Aorta (tissue), 5 donors: Measurements from ENCODE around the gene SSC5D. TPM values are rescaled to one million over a fixed set of nuclear protein-coding genes. Genes with fewer than 3 reads are reported as not detected.

Experiments
- ATAC-seq: fragments of 200-7000 bp; cut with Tn5 transposase; one replicate; pipeline ENCODE4 v1.9.1; 2022; ENCODE audit warnings: moderate library complexity; ENCODE audit not compliant: low FRiP score
- DNase-seq, 2 donors: peaks; one replicate each; pipeline ENCODE4 v3.0.0-alpha.2; 2020
- H3K27ac ChIP-seq, 2 donors: one replicate each; pipeline ENCODE4 v1.5.1; 2013; ENCODE audit warnings: low read length in 2 of 2, mild to moderate bottlenecking in 2 of 2, moderate library complexity in 2 of 2, control low read depth in 1 of 2, inconsistent platforms in 1 of 2, low read depth in 1 of 2
- H3K27me3 ChIP-seq, 2 donors: one replicate each; pipeline ENCODE4 v1.6.1; 2013; ENCODE audit warnings: control low read depth in 1 of 2, low read length in 1 of 2, mild to moderate bottlenecking in 1 of 2, moderate library complexity in 1 of 2; ENCODE audit not compliant: insufficient read depth in 2 of 2, control insufficient read depth in 1 of 2
- H3K36me3 ChIP-seq, 2 donors: one replicate each; pipeline ENCODE4 v1.6.1; 2013; ENCODE audit warnings: control low read depth in 1 of 2, low read length in 1 of 2, mild to moderate bottlenecking in 1 of 2; ENCODE audit not compliant: insufficient read depth in 2 of 2, control insufficient read depth in 1 of 2
- H3K4me1 ChIP-seq, 2 donors: one replicate each; pipeline ENCODE4 v1.6.1; 2013; ENCODE audit warnings: low read length in 2 of 2, control low read depth in 1 of 2, mild to moderate bottlenecking in 1 of 2, moderate library complexity in 1 of 2; ENCODE audit not compliant: insufficient read depth in 2 of 2, control insufficient read depth in 1 of 2
- H3K4me3 ChIP-seq, 2 donors: one replicate each; pipeline ENCODE4 v1.5.1; 2013; ENCODE audit warnings: low read length in 2 of 2, control low read depth in 1 of 2, mild to moderate bottlenecking in 1 of 2
- H3K9me3 ChIP-seq: one replicate; pipeline ENCODE4 v1.6.1; 2013; ENCODE audit warnings: mild to moderate bottlenecking, low read length; ENCODE audit not compliant: control insufficient read depth
- intact Hi-C, 2 donors: fragments of 100-400 bp; cut with DNase I; formaldehyde crosslinking; loops; one replicate each; pipeline versions ENCODE4 v1.14.2 to v1.15.0; 2022
- polyA plus RNA-seq, 2 donors: library from polyadenylated mRNA; stranded (reverse); fragments of 200-250 nt; gene quantifications; one replicate each; pipeline ENCODE4 v1.2.3, GENCODE V29; 2013
- total RNA-seq, 2 donors: library from RNA; stranded (reverse); fragmentation: NEBNext Ultra II Directional; extraction: Animal tissue kit (Norgen Biotek cat#: 25700); gene quantifications; one replicate each; pipeline ENCODE4 v1.2.1, GENCODE V29; 2021
- donor health status: healthy with polysubstance abuse.
- donor health status: Bipolar disorder and iron deficiency.
- donor health status: DM: no; HTN: no; CAD: no.
- donor health status: DM: no; HTN: no; CAD: no.
- donor health status: DM: yes; HTN: yes; CAD: no.

The SSC5D gene
- total and polyA plus RNA-seq, 4 donors: 1.6 to 64.1 (median 6.2) TPM

GRCh38 chr19:55567708-55568328, 79.6 kb downstream of the SSC5D start:
- ATAC-seq (no peak), DNase-seq (no peak)
- no peaks in the 10 kb centered on the region for H3K9me3 ChIP-seq
- H3K36me3 ChIP-seq: no peaks in the 10 kb centered on the region
- H3K4me3 ChIP-seq: no peak overlapping the region
- intact Hi-C loops: no loop called here
- no peaks in the 10 kb centered on the region for H3K27me3 ChIP-seq
- H3K4me1 ChIP-seq: no peaks in the 10 kb centered on the region
- no peak overlapping the region for H3K27ac ChIP-seq

Other genes with a start within 250 kb of the SSC5D start
- gene PPP6R1, start 229.4 kb upstream of the SSC5D start, total RNA-seq: 10 to 100 TPM; 47.9 to 55.4 TPM
- gene PPP6R1, start 229.4 kb upstream of the SSC5D start, polyA plus RNA-seq: 10 to 100 TPM; 15.2 to 25.3 TPM
- 10 to 100 TPM; 14.1 to 16.3 TPM for gene HSPBP1, start 208.3 kb upstream of the SSC5D start, total RNA-seq
- 10 to 100 TPM; 14.7 to 25.3 TPM for gene HSPBP1, start 208.3 kb upstream of the SSC5D start, polyA plus RNA-seq
- 10 to 100 TPM; 14.2 to 18.5 TPM for gene BRSK1, start 204.4 kb upstream of the SSC5D start, total RNA-seq
- 10 to 100 TPM in 1 of 2 donors, 1 to 10 TPM in 1; 4.8 to 25.1 TPM for gene BRSK1, start 204.4 kb upstream of the SSC5D start, polyA plus RNA-seq
- gene TMEM150B, start 163.1 kb upstream of the SSC5D start, total RNA-seq: 1 to 10 TPM; 2.9 to 9.6 TPM
- gene TMEM150B, start 163.1 kb upstream of the SSC5D start, polyA plus RNA-seq: 1 to 10 TPM in 1 of 2 donors, under 1 TPM in 1; 0.72 to 5.5 TPM
- gene KMT5C, start 148.6 kb upstream of the SSC5D start, total RNA-seq: 10 to 100 TPM in 1 of 2 donors, 1 to 10 TPM in 1; 4.5 to 12.8 TPM
- 10 to 100 TPM in 1 of 2 donors, 1 to 10 TPM in 1; 3.4 to 13.2 TPM for gene KMT5C, start 148.6 kb upstream of the SSC5D start, polyA plus RNA-seq
- under 1 TPM; 0.19 to 0.99 TPM for gene COX6B2, start 133.7 kb upstream of the SSC5D start, total RNA-seq
- gene COX6B2, start 133.7 kb upstream of the SSC5D start, polyA plus RNA-seq: not detected
- not detected for gene GARIN5B, start 125.2 kb upstream of the SSC5D start, total RNA-seq
- not detected for gene GARIN5B, start 125.2 kb upstream of the SSC5D start, polyA plus RNA-seq
- under 1 TPM; 0.23 to 0.27 TPM for gene IL11, start 118.0 kb upstream of the SSC5D start, total RNA-seq
- 1 to 10 TPM in 1 of 2 donors, not detected in 1; 2.1 TPM for gene IL11, start 118.0 kb upstream of the SSC5D start, polyA plus RNA-seq
- gene TMEM190, start 111.6 kb upstream of the SSC5D start, total RNA-seq: not detected
- not detected for gene TMEM190, start 111.6 kb upstream of the SSC5D start, polyA plus RNA-seq
- 1 to 10 TPM in 1 of 2 donors, under 1 TPM in 1; 0.94 to 2.4 TPM for gene TMEM238, start 104.1 kb upstream of the SSC5D start, total RNA-seq
- not detected for gene TMEM238, start 104.1 kb upstream of the SSC5D start, polyA plus RNA-seq
- 1,000 to 10,000 TPM in 1 of 2 donors, 100 to 1,000 TPM in 1; 841 to 1,022 TPM for gene RPL28, start 102.5 kb upstream of the SSC5D start, total RNA-seq
- 1,000 to 10,000 TPM; 1,298 to 1,335 TPM for gene RPL28, start 102.5 kb upstream of the SSC5D start, polyA plus RNA-seq
- 10 to 100 TPM; 13.2 to 26.8 TPM for gene UBE2S, start 80.6 kb upstream of the SSC5D start, total RNA-seq
- gene UBE2S, start 80.6 kb upstream of the SSC5D start, polyA plus RNA-seq: 1 to 10 TPM; 7.0 to 8.4 TPM
- gene SHISA7, start 45.1 kb upstream of the SSC5D start, total RNA-seq: not detected
- under 1 TPM in 1 of 2 donors, not detected in 1; 0.05 TPM for gene SHISA7, start 45.1 kb upstream of the SSC5D start, polyA plus RNA-seq
- gene ISOC2, start 26.8 kb upstream of the SSC5D start, total RNA-seq: 10 to 100 TPM; 18.6 to 30.6 TPM
- gene ISOC2, start 26.8 kb upstream of the SSC5D start, polyA plus RNA-seq: 10 to 100 TPM; 42.6 to 47.3 TPM
- gene C19orf85, start 23.7 kb upstream of the SSC5D start, total RNA-seq: not detected
- not detected for gene C19orf85, start 23.7 kb upstream of the SSC5D start, polyA plus RNA-seq
- 1 to 10 TPM; 6.9 to 7.0 TPM for gene ZNF628, start 11.8 kb upstream of the SSC5D start, total RNA-seq
- 1 to 10 TPM; 1.3 to 2.0 TPM for gene ZNF628, start 11.8 kb upstream of the SSC5D start, polyA plus RNA-seq
- 10 to 100 TPM; 15.3 to 16.2 TPM for gene NAT14, start 3.2 kb upstream of the SSC5D start, total RNA-seq
- 10 to 100 TPM in 1 of 2 donors, 1 to 10 TPM in 1; 3.1 to 19.2 TPM for gene NAT14, start 3.2 kb upstream of the SSC5D start, polyA plus RNA-seq
- not detected for gene SBK2, start 48.7 kb downstream of the SSC5D start, total RNA-seq
- not detected for gene SBK2, start 48.7 kb downstream of the SSC5D start, polyA plus RNA-seq
- under 1 TPM in 1 of 2 donors, not detected in 1; 0.48 TPM for gene SBK3, start 57.1 kb downstream of the SSC5D start, total RNA-seq
- not detected for gene SBK3, start 57.1 kb downstream of the SSC5D start, polyA plus RNA-seq
- 10 to 100 TPM; 12.9 to 13.1 TPM for gene ZNF579, start 92.4 kb downstream of the SSC5D start, total RNA-seq
- gene ZNF579, start 92.4 kb downstream of the SSC5D start, polyA plus RNA-seq: 10 to 100 TPM in 1 of 2 donors, under 1 TPM in 1; 0.63 to 12.6 TPM
- gene FIZ1, start 111.1 kb downstream of the SSC5D start, total RNA-seq: 10 to 100 TPM; 12.7 to 13.2 TPM
- gene FIZ1, start 111.1 kb downstream of the SSC5D start, polyA plus RNA-seq: 10 to 100 TPM in 1 of 2 donors, 1 to 10 TPM in 1; 2.8 to 12.6 TPM
- 10 to 100 TPM; 13.2 to 17.3 TPM for gene ZNF524, start 111.9 kb downstream of the SSC5D start, total RNA-seq
- gene ZNF524, start 111.9 kb downstream of the SSC5D start, polyA plus RNA-seq: 10 to 100 TPM; 13.4 to 38.8 TPM
- gene ZNF865, start 117.2 kb downstream of the SSC5D start, total RNA-seq: 10 to 100 TPM; 13.4 to 16.4 TPM
- 1 to 10 TPM; 1.1 to 5.7 TPM for gene ZNF865, start 117.2 kb downstream of the SSC5D start, polyA plus RNA-seq
- 1 to 10 TPM; 5.1 to 5.3 TPM for gene ZNF784, start 136.1 kb downstream of the SSC5D start, total RNA-seq
- gene ZNF784, start 136.1 kb downstream of the SSC5D start, polyA plus RNA-seq: 10 to 100 TPM in 1 of 2 donors, 1 to 10 TPM in 1; 4.8 to 27.2 TPM
- gene ZNF580, start 152.6 kb downstream of the SSC5D start, total RNA-seq: 10 to 100 TPM; 42.9 to 43.7 TPM
- gene ZNF580, start 152.6 kb downstream of the SSC5D start, polyA plus RNA-seq: 10 to 100 TPM; 13.3 to 79.6 TPM
- 10 to 100 TPM; 11.0 to 19.4 TPM for gene ZNF581, start 155.2 kb downstream of the SSC5D start, total RNA-seq
- gene ZNF581, start 155.2 kb downstream of the SSC5D start, polyA plus RNA-seq: 10 to 100 TPM; 15.8 to 23.8 TPM
- gene CCDC106, start 159.8 kb downstream of the SSC5D start, total RNA-seq: 10 to 100 TPM in 1 of 2 donors, 1 to 10 TPM in 1; 7.2 to 11.0 TPM
- 10 to 100 TPM; 10.0 to 19.0 TPM for gene CCDC106, start 159.8 kb downstream of the SSC5D start, polyA plus RNA-seq
- 100 to 1,000 TPM; 113 to 129 TPM for gene U2AF2, start 166.6 kb downstream of the SSC5D start, total RNA-seq
- 10 to 100 TPM; 40.6 to 66.3 TPM for gene U2AF2, start 166.6 kb downstream of the SSC5D start, polyA plus RNA-seq
- 10 to 100 TPM; 74.7 to 87.8 TPM for gene EPN1, start 186.8 kb downstream of the SSC5D start, total RNA-seq
- gene EPN1, start 186.8 kb downstream of the SSC5D start, polyA plus RNA-seq: 10 to 100 TPM; 66.8 to 68.5 TPM
- not detected for gene NLRP9, start 250.0 kb downstream of the SSC5D start, total RNA-seq
- not detected for gene NLRP9, start 250.0 kb downstream of the SSC5D start, polyA plus RNA-seq